HG03439 (cell line): ENCODE data around the gene ELAVL2.

Experiments used
- ATAC-seq: cut with Tn5 transposase; IDR thresholded peaks from one replicate; pipeline ENCODE4 v1.9.1; 2021; ENCODE audit warnings: mild to moderate bottlenecking, moderate library complexity; ENCODE audit not compliant: unreplicated experiment

ELAVL2 gene

DNA sequence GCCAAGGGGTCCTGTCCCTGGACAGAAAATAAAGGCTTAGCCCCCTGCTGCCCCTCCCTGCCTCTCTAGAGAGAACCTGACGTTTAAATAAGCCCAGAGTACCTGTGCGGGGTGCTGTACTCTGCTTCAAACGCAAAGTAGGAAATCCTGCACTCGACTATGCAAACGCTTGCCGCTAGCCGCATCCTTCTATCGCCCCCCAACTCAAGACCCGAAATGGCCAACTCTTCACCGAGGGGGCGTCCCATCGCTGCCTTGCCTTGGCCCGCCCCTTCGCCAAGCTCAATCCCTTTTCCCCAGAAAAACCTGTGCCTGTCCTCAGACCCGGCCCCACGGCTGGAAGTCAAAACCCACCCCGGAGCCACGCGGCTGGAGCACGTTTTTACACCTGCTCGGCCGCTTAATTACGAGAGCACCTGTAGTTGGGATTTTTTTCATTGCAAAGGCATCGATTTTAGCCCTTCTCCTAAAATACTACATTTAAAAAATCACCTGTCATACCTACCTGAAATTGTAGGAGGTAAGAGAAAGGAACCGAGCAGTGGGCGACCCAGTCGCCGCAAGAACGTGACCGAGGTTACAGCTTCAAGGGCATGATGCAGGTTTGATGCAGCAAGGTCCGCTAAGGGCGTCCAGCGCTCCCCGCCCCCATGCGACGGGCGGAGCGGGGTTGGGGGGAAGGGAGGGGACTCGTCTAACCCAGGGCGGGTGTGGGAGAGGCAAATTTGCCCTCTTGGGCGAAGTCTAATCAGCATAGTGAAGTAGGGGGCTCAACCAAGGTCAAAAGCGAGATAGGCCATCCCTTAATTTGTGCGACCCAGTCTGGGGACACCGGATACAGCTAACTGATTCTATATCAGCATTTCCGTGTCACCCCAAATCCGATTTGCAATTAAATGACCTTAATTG lies 3.5 kb downstream of the ELAVL2 start:
- ATAC-seq, result no peak

DNA sequence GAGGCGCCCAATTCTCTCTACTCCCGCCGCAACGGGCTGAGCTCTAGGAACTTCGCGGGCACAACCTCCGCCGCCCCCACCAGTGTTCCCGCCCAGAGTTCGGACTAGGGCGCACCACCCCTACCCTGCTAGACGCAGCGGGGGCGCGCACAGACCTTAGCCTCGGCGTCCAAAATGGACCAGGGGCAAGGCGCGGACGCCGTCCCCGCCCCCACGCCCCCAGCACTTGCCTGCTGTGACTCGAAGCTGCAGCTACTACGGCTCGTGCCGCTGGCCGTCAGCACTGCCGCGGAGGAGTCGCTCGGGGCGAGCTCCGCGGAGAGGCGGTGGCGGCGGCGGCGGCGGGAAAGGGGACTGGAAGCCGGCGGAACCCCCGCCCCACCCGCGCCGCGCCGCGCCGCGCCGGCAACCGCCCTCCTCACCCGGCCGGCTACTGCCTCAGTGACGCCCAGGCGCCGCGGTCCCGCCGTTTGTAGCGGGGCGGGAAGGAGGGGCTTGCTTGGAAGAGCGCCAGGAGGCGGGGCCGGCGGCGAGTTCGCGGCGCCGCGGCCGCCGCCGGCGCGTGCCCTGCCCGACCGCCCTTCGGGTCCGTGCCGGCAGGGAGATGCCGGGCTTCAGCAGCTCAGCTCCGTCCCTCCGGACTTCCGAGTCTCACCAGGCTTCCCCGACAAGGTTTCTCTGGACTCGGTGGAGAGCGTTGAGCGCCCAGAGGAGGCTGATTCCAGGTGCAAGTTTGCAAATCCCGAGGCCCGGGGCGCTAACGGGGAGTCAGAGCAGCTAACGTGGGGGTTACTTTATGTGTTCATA lies 4.5 kb downstream of the ELAVL2 start:
- no peak for ATAC-seq

DNA sequence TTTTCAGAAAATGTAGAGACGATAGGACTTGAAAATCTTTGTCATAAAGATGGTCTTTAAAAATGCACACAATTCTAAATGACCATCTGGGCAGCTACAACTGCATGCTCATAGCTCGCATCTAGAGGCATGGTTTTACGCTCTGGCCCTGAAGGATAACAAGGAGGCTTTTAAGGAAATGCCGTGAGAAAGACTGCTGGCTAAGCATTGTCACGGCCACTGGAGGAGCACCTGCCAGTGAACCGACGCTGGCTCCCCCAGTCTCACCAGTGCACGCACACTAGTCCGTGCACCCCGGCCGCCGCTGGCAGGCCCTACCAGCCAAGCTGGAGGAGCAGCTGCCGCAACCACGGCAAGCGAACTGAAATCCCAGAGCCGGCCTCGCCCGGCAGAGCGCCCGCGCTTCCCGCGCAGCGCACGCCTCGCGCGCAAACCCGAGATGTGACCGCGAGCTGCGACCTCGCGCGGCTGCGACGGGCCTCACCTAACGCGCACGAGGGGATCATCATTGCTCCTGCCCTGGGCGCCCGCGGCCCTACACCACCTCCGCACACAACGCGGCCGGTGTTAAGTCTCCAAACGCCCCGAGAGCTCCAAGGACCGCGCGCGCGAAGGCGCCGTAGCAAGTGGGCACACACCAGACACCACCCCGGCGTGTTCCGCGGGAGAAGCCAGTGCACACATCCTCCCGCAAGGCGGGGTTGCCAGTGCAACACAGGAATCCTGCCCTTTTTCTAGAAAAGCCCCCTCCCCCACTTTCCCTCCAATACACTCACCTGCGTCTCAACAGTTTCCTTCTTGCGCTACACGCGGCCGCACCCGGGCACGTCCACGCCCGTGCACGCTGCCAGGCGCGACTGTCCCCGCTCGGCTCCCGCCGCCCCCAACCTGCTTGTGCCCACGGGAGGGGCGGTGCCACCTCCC lies 5.3 kb downstream of the ELAVL2 start:
- ATAC-seq, result no peak

DNA sequence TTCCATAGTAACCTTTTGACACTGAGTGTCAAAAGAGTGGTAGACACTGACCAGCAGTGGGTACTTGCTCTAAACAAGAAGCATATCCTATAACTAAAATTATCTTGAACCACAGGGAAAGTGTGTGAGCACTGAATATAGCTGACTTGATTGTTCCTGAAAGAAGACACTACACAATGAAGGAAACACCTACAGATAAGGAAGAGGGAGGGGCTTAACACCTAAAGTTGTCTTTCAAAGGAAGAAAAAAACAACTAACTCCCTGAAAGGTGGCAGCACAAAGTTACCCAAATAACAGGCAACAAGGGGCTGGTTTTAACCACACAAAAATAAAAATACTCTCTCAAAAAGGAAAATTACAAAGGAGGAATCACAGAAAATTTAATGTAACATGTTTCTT lies 6.6 kb downstream of the ELAVL2 start:
- ATAC-seq, result no peak

DNA sequence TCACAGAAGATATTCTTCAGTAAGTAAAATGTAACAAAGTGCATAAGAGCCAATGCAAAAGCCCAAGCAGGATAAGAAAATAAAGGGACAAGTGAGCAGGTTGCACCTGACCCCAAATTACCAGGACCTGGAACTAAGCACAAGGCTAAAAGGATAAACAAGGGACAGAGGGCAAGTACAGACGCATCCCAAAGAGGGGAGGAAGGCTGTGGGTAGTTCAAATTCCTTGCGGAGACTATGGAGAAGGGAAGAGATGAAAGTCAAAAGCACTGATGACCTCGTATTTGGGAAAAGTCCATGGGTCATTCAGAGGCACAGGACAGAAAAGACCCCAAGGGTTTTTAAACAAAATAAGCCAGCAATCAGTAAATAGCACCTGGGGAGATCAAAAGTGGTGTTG lies 11.8 kb downstream of the ELAVL2 start:
- no peak for ATAC-seq

DNA sequence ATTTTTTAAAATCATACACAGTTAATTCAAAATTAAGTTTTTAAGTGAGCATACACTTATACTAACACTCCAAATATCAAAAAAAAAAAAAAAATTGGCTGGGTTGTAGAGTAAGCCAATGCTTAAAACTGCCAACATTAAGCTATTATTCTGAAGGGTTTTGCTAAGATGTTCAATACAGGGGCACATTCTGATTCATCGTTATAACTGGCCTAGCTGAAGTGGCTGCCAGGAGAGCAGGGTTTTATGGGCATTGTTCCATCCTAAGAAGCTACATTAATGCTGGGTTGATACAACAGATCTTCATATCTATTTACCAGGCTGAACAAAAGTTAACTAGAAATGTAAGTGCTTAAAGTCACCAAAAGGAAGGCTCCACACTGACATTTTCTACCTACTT lies 13.4 kb downstream of the ELAVL2 start:
- no peak for ATAC-seq

DNA sequence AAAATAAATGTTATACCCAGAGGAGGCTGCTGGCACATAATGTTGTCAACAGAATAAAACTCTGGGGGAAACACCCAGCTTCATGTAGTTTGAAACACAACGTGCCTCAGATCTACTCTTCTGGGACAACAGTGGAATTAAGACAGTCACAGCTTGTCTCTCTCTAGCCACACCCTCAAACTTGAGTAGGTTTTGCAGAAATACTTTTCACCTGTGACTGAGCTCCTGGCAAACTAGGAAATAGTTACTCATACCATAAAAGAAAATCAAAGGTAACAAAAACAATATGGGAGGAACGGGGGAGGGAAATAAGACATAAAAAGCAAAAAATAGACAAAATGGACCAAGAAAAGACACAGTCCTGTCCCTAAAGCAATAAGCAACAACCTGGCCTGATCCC lies 14.4 kb downstream of the ELAVL2 start:
- ATAC-seq, result no peak

DNA sequence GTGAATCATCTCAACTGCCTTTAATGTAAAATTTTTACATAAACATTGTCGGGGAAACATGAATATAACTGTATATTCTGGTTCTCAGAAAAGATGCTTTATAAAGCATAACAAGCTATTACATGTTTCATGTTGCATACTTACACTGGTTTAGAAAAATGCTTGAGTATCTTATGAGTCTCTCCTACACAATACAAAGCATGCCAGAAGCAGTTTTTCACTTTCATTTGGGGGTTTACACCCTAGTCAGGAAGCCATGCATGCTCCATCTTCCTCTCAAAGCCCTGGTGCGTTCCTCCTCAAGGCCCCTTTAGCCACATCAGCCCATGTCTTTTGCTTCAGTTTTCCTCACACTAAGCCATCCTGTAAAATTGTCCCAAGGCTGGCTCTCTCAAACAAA lies 22.8 kb downstream of the ELAVL2 start:
- no peak for ATAC-seq

DNA sequence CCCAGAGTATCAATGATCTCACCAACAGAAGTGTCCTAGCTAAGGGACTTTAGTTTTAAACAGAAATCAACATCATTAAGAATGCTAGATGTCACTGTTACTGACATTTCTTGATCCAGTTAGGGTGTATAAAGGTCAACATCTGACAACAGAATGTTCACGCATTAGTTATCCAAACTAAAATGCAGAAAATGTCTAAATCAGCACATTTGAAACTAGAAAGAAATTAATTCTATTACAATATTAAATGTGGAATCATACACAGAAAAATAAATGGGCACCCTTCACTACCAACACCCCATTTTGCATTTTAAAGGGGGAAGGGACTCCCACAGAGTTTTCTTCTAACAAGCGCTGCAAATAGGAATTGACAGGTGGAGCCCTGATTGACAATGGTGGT lies 24.5 kb downstream of the ELAVL2 start:
- no peak for ATAC-seq

DNA sequence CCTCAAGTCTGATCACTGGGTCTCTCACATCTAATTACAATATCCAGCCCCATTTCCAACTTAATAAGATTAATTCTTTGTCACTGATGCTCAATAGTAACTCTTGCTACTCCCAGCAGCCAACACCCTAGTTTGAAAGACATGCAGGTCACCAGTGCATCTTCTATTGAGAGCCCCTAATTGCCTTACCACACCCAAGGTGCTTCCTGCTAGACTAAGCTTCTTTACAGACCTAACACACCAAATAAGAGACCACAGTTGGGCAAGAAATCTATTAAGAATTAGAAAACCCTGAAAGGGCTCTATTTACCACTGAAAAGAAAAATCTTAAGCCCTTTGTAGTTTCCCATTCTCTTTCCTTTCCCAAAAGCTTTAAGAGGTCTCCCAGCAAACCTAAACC lies 26.5 kb downstream of the ELAVL2 start:
- ATAC-seq, result no peak

DNA sequence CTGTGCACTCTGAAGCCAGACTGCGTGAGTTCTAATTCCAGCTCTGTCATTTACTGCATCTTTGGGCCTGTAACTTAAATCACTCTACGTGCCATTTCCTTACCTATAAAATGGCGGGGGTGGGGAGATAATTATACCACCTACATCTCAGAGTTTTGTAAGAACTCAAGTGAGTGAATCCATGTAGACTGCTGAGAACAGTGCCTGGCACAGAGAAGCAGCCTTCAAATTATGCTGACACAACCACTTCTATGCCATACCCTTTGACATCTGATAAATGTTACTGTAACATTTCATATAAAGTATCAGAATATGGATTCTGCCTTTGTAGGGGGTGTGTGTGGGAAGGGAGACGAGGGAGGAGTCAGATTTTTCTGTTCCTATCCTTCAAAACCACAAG lies 27.7 kb downstream of the ELAVL2 start:
- no peak for ATAC-seq

DNA sequence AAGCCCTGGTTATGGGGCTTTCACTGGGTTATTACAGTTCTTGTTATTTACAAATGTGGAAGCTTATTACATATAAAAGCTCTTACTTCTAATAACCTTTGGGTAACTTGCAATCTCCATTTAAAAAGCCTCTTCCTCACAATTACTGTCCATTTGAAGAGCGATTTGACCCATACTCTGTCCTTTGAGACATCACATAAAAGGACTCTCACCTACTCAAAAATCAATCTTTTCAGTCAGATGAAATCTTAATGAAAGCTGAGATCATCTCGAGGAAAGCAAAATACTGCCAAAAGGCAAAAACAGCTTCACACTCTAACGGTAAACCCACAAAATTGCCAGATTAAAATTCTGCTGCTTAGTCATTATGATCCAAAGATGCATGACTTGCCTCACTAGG lies 29.8 kb downstream of the ELAVL2 start:
- no peak for ATAC-seq

DNA sequence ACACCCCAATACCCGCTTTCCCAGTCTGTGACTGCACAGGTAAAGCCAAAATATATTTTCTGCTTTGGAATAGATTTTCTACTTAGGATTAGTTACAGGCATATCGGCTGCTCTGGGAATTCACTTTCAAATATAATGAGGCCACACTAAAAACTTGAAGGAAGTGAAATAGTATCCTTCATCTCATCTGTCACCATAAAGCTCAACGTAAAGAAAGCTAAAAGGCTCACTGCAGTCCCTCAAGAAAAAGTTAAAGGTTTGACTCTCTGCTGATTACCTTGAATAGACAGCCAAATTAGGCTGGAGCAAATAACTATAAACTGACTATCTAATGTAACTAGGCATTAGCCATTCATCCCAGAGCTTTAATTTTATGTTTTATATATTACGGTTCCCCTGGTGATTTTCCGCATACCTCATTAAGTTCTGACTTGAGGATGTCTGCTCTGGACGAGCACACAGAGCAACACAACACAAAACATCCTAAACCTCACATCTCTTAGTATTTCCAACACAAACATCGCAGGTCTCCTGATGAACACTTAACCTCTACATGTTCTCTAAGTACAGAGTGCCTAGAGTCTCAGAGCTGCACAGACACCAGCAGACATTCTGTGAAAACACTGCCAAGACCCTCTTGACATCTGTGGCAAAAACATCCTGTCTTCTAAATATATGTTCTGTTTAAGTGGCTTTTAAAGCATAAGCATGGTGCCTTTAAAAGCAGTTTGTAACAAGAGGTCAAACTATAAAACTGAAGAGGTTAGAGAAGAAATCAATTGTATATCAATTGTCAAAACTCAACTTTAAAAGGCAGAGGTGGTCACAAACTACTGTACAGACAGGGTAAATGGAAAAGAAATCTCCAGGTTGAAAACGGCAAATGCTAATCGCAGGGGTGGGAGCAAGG lies 35.4 kb downstream of the ELAVL2 start:
- no peak for ATAC-seq

DNA sequence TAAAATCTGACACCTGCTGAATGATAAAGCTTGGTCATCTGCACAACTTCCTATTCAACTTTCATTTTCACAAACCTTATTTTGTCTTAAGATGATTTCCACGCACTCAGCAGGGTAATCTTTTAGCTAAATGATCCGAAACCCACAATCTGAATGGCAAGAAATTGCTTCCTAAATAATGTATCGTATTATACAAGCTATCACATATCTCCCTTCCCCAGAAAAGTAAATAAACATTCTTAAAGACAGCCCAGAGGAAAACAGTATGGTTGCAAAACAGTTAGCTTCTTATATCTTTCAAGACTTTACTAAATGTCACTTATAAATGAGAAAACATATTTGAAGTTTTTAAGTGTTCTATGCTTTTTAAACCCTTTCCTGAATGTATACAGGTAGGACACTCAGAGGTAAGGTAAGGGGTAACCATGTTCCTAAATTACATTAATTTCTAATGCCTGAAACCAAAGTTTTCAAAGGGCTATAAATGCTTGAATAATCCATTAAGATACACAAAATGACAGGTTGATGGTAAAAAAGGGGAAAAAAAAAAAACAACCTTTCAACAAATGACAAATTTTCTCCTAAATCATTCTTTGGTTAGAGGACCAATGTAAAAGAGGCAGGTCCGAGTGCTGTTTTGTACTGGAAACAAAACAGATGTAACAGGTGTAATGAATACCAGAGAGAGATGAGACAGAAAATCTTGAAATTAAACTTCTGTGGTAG lies 36.3 kb downstream of the ELAVL2 start:
- ATAC-seq, result no peak

DNA sequence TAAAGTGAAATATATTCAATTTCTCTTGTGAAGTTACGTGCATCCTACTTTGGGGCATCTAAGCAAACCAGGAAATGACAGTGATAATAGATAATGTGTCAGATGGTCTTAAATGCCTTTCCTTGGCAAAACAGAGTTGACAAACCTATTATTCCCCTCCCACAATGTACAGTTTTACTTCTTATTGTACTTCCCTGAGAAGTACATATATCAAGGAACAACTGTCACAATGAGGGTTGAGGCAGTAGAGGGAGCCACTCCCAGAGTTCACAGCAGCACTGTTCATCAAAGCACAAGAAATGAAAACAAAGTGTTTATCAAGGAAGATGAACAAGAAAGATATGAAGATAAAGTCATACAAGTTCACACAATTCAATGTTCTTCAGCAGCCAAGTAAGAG lies 41.1 kb downstream of the ELAVL2 start:
- no peak for ATAC-seq

DNA sequence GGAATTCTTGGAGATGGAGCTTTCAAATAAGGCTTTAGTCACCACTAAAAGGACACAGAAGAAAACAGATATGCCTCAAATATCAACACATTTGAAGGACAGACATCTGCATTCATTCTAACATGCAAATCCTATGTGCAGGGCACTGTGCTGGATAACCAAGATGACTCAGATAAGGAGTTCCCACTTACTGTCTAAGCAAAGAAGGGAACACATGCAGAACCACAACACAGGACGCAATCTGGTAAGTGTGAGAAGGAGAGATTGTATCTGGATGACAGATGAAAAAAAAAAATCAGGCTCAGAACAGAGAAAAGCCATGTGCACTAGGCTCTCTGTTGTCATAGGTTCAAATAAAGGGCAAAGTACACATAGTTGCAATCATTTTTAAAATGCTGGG lies 42.5 kb downstream of the ELAVL2 start:
- no peak for ATAC-seq

DNA sequence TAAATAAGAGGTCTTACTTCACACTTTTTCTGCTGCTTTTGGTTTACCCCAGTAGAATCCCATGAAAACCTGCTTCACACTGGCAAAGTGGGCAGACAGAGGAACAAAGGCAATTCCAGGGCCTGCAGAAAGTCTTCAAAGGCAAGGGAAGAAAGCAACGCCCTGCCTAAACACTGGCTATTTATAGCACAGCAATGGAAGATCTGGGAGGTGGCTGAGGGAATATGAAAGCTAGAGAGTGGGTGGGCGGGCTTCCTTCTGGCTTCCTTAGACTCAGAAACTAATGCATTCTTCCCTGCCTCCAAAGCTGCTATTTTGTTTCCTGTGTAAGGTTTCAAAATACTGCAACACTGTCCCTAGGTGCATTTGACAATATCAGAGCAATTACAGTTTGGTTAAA lies 46.8 kb downstream of the ELAVL2 start:
- ATAC-seq, result no peak

DNA sequence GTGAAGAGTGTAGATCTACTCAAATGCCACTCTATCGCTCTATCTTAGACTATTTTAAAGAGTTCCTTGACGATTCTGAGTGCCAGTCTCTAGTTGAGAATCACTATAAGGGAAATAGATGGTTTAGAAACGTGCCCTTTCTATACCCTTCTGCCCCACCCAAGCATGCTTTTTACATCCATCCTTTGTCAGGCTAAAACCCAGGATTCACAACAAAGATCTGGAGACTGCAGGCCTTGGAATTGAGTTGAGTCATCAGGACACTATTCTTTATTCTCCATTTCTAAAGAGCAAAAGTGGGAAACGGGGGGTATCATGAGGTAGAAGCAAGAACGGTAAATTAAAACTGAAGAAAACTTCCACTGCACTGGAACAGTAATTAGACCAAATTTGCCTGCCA lies 48.7 kb downstream of the ELAVL2 start:
- ATAC-seq, result no peak

DNA sequence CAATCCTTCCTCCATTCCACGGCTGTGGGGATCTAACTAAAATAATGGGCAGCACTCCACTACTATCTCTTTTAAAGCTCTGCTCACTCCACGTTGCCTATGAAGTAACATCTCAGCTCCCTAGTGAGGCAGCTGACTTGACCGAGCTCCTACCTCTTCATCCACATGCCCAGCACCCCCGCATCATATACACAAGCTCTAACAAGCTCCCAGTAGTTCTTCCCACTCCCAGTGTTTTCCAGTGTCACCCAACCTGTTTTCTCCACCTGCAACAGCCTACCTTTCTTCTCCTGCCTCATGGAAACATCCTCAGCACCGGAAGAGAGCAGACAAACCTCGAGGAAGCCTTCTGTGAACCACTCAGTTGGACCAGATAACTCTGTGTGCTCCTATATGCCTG lies 50.5 kb downstream of the ELAVL2 start:
- ATAC-seq, result no peak
